ENCODE data around the gene XRN1. TPM values are rescaled to one million over a fixed set of nuclear protein-coding genes. Genes with fewer than 3 reads are reported as not detected.

The XRN1 gene
- total RNA-seq, 1 experiment from 2014 or later: 45.3 TPM

DNA sequence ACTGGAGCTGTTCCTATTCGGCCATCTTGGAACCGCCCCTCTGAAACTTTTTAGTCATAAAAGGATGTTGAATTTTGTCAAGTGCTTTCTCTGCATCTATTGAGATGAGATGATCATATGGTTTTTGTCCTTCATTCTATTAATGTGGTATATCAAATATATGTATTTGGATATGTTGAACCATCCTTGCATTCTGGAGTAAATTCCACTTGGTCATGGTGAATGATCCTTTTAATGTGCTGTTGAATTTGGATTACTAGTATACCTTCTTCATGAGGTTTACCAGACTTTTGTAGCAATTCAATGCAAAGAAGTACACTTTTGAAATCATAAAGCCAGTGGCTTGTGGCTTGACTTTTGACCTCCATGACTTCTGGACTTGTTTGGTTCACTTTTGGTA, 33.4 kb upstream of the XRN1 start:
- CTCF ChIA-PET: no interaction called here
- no peak for TF ChIP-seq EZH2 (IDR thresholded peaks at IDR 0.05; ENCODE audit: low read depth)
- TF ChIP-seq, protein P1, sequence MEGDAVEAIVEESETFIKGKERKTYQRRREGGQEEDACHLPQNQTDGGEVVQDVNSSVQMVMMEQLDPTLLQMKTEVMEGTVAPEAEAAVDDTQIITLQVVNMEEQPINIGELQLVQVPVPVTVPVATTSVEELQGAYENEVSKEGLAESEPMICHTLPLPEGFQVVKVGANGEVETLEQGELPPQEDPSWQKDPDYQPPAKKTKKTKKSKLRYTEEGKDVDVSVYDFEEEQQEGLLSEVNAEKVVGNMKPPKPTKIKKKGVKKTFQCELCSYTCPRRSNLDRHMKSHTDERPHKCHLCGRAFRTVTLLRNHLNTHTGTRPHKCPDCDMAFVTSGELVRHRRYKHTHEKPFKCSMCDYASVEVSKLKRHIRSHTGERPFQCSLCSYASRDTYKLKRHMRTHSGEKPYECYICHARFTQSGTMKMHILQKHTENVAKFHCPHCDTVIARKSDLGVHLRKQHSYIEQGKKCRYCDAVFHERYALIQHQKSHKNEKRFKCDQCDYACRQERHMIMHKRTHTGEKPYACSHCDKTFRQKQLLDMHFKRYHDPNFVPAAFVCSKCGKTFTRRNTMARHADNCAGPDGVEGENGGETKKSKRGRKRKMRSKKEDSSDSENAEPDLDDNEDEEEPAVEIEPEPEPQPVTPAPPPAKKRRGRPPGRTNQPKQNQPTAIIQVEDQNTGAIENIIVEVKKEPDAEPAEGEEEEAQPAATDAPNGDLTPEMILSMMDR (conservative IDR thresholded peaks at IDR 0.05): no peak
- Histone ChIP-seq H3K4me3 (no peak overlapping the region), H3K27me3 (ENCODE audit: insufficient read depth, low read depth) (no peaks in the 10 kb centered on the region), H3K4me1 (replicated peaks; ENCODE audit: insufficient read depth) (no peaks in the 10 kb centered on the region), H3K27ac (no peak overlapping the region), H3K4me2 (no peak overlapping the region), H3F3A (ENCODE audit: insufficient read depth, low read depth) (no peaks in the 10 kb centered on the region), H2AFZ (no peak overlapping the region), H3K79me2 (ENCODE audit: low read depth) (no peaks in the 10 kb centered on the region), H4K20me1 (ENCODE audit: insufficient read depth) (no peaks in the 10 kb centered on the region), H3K9me3 (ENCODE audit: insufficient read depth, low read depth) (peaks cover 19% of the 10 kb centered on the region), H3K9me2 (ENCODE audit: insufficient read depth) (no peaks in the 10 kb centered on the region), H3K36me3 (ENCODE audit: low read depth) (peaks cover 28% of the 10 kb centered on the region)
- no TSS peak for BruUV-seq (replicated peaks)
- no peak for DNase-seq
- POLR2A ChIA-PET (ENCODE audit: unreplicated experiment): no interaction called here
- intact Hi-C loops (cut with micrococcal nuclease; ENCODE audit: unreplicated experiment): no loop called here

DNA sequence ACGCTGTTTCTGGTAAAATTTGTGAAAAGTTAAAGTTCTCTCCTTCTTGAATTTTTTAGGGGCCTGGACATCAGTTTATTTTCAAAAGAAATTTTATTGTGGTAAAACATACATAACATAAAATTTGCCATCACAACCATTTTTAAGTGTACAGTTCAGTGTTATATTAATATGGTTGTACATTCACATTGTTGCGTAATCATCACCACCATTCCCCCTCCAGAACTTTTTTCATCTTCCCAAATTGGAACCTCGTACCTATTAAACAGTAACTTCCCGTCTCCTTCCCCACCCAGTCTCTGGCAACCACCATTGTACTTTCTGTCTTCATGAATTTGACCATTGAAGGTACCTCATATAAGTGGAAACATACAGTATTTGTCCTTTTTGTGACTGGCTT, 23.0 kb upstream of the XRN1 start:
- Histone ChIP-seq H3K27me3 (ENCODE audit: insufficient read depth, low read depth) (no peaks in the 10 kb centered on the region), H4K20me1 (ENCODE audit: insufficient read depth) (no peaks in the 10 kb centered on the region), H3K9me3 (ENCODE audit: insufficient read depth, low read depth) (no peaks in the 10 kb centered on the region), H3K79me2 (ENCODE audit: low read depth) (no peaks in the 10 kb centered on the region), H3K9me2 (ENCODE audit: insufficient read depth) (no peaks in the 10 kb centered on the region), H3K4me2 (no peak overlapping the region), H2AFZ (no peak overlapping the region), H3K27ac (no peak overlapping the region), H3K4me3 (no peak overlapping the region), H3K36me3 (ENCODE audit: low read depth) (peaks cover 4% of the 10 kb centered on the region), H3F3A (ENCODE audit: insufficient read depth, low read depth) (no peaks in the 10 kb centered on the region), H3K4me1 (replicated peaks; ENCODE audit: insufficient read depth) (no peaks in the 10 kb centered on the region)
- CTCF ChIA-PET: no interaction called here
- TF ChIP-seq, protein P1 (conservative IDR thresholded peaks at IDR 0.05): no peak
- no peak for TF ChIP-seq EZH2 (IDR thresholded peaks at IDR 0.05; ENCODE audit: low read depth)
- no TSS peak for BruUV-seq (replicated peaks)
- no peak for DNase-seq
- POLR2A ChIA-PET (ENCODE audit: unreplicated experiment): no interaction called here
- intact Hi-C loops (cut with micrococcal nuclease; ENCODE audit: unreplicated experiment): no loop called here

DNA sequence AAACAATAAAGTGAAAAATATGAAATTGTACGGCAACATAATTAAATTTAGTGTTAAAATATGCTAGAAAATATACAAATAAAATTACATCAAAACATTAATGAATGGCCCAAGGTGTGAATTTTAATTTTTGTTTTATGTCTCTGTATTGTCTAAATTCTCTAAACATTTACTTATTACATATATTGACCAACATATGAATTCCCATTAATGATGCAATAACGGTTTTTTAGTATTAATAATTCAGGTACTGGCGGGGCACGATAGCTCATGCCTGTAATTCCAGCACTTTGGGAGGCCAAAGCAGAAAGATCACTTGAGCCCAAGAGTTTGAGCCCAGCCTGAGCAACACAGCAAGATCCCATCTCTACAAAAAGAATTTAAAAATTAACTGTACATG, 20.6 kb upstream of the XRN1 start:
- no peak for DNase-seq

More for the DNA sequence above, 20.6 kb upstream of the XRN1 start:
- CTCF ChIA-PET: no interaction called here
- Histone ChIP-seq H3K4me2 (no peak overlapping the region), H4K20me1 (ENCODE audit: insufficient read depth) (no peaks in the 10 kb centered on the region), H3K79me2 (ENCODE audit: low read depth) (no peaks in the 10 kb centered on the region), H2AFZ (no peak overlapping the region), H3K27ac (no peak overlapping the region), H3K4me1 (replicated peaks; ENCODE audit: insufficient read depth) (no peaks in the 10 kb centered on the region), H3K9me2 (ENCODE audit: insufficient read depth) (no peaks in the 10 kb centered on the region), H3K36me3 (ENCODE audit: low read depth) (0 out of 2 replicates have a peak, but pooled peaks cover 6% of the 10 kb centered on the region), H3F3A (ENCODE audit: insufficient read depth, low read depth) (no peaks in the 10 kb centered on the region; the same call in 1 of the 2 replicates), H3K27me3 (ENCODE audit: insufficient read depth, low read depth) (no peaks in the 10 kb centered on the region), H3K4me3 (no peak overlapping the region), H3K9me3 (ENCODE audit: insufficient read depth, low read depth) (no peaks in the 10 kb centered on the region; the same call in 1 of the 2 replicates)
- POLR2A ChIA-PET (ENCODE audit: unreplicated experiment): no interaction called here
- BruUV-seq (replicated peaks): no TSS peak
- intact Hi-C loops (cut with micrococcal nuclease; ENCODE audit: unreplicated experiment): no loop called here
- TF ChIP-seq, protein P1 (conservative IDR thresholded peaks at IDR 0.05): no peak
- TF ChIP-seq EZH2 (IDR thresholded peaks at IDR 0.05; ENCODE audit: low read depth): no peak

All from PC-9 (cell line).